ENCODE results near the gene SPATS2. TPM values are rescaled to one million over a fixed set of nuclear protein-coding genes. Genes with fewer than 3 reads are reported as not detected.

Gene SPATS2
- total RNA-seq, 1 experiment from 2014 or later, result 43.1 TPM

- Histone ChIP-seq H3K4me3 (ENCODE audit: low read depth, low read length) (no peak overlapping the region), H3K27me3 (replicated peaks; ENCODE audit: control insufficient read depth, insufficient read depth, low read length) (no peaks in the 10 kb centered on the region), H3K4me1 (no peaks in the 10 kb centered on the region), H3K9me3 (no peaks in the 10 kb centered on the region), H3K36me3 (ENCODE audit: control insufficient read depth, insufficient read depth, low read length) (peaks cover 2% of the 10 kb centered on the region)
- H3K27me3 Mint-ChIP-seq (ENCODE audit: insufficient read depth, unreplicated experiment), result no peaks in the 10 kb centered on the region
- no peaks in the 10 kb centered on the region for H3K9me3 Mint-ChIP-seq (ENCODE audit: unreplicated experiment)
- no peak overlapping the region for H3K27ac Mint-ChIP-seq (ENCODE audit: unreplicated experiment)
- H3K4me1 Mint-ChIP-seq (ENCODE audit: low read depth, unreplicated experiment), result no peaks in the 10 kb centered on the region
- BruUV-seq (replicated peaks), result no TSS peak
- ChIA-PET CTCF (no interaction called here), POLR2A (no interaction called here)
- peaks cover 33% of the 10 kb centered on the region for H3K36me3 Mint-ChIP-seq (ENCODE audit: insufficient read depth, unreplicated experiment)
- intact Hi-C loops (cut with micrococcal nuclease; ENCODE audit: unreplicated experiment), result no loop called here
- H3K4me3 Mint-ChIP-seq (ENCODE audit: unreplicated experiment), result no peak overlapping the region
- no peak for DNase-seq
- TF ChIP-seq CTCF (IDR thresholded peaks at IDR 0.05; ENCODE audit: insufficient read depth in 1 of 2, low read depth in 1 of 2, low read length in 1 of 2, severe bottlenecking in 1 of 2, unreplicated experiment in 1 of 2), result no peak
These were observed 135.3 kb downstream of the SPATS2 start for GRCh38 chr12:49502590-49502989.

GRCh38 chr12:49503674-49504180 lies 136.5 kb downstream of the SPATS2 start:
- ChIA-PET POLR2A (interaction anchor here (1.0 to 1.2 kb wide), 2 partner anchors 82 to 137 kb away, joined by 4 to 5 read pairs; no protein-coding TSS in a partner anchor), CTCF (interaction anchor here (0.6 to 1.5 kb wide), 4 partner anchors 10 to 147 kb away, joined by 3 to 7 read pairs (median 4); no protein-coding TSS in a partner anchor)
- no peaks in the 10 kb centered on the region for H3K9me3 ChIP-seq
- no peaks in the 10 kb centered on the region for H3K27me3 ChIP-seq (replicated peaks; ENCODE audit: control insufficient read depth, insufficient read depth, low read length)
- no peaks in the 10 kb centered on the region for H3K27me3 Mint-ChIP-seq (ENCODE audit: insufficient read depth, unreplicated experiment)
- H3K4me1 Mint-ChIP-seq (ENCODE audit: low read depth, unreplicated experiment), result no peaks in the 10 kb centered on the region
- no peaks in the 10 kb centered on the region for H3K9me3 Mint-ChIP-seq (ENCODE audit: unreplicated experiment)
- H3K4me3 ChIP-seq (ENCODE audit: low read depth, low read length), result no peak overlapping the region
- H3K4me1 ChIP-seq, result no peaks in the 10 kb centered on the region
- H3K36me3 ChIP-seq (ENCODE audit: control insufficient read depth, insufficient read depth, low read length), result peaks cover 2% of the 10 kb centered on the region
- TF ChIP-seq CTCF (IDR thresholded peaks at IDR 0.05; ENCODE audit: insufficient read depth in 1 of 2, low read depth in 1 of 2, low read length in 1 of 2, severe bottlenecking in 1 of 2, unreplicated experiment in 1 of 2), result no peak
- BruUV-seq (replicated peaks), result no TSS peak
- DNase-seq, result no peak
- no peak overlapping the region for H3K27ac Mint-ChIP-seq (ENCODE audit: unreplicated experiment)
- H3K36me3 Mint-ChIP-seq (ENCODE audit: insufficient read depth, unreplicated experiment), result peaks cover 30% of the 10 kb centered on the region
- H3K4me3 Mint-ChIP-seq (ENCODE audit: unreplicated experiment), result no peak overlapping the region
- intact Hi-C loops (cut with micrococcal nuclease; ENCODE audit: unreplicated experiment), result no loop called here

GRCh38 chr12:49505672-49506071 lies 138.4 kb downstream of the SPATS2 start:
- peaks cover 32% of the 10 kb centered on the region for H3K36me3 Mint-ChIP-seq (ENCODE audit: insufficient read depth, unreplicated experiment)
- no peak for TF ChIP-seq CTCF (IDR thresholded peaks at IDR 0.05; ENCODE audit: insufficient read depth in 1 of 2, low read depth in 1 of 2, low read length in 1 of 2, severe bottlenecking in 1 of 2, unreplicated experiment in 1 of 2)
- ChIA-PET CTCF (interaction anchor here (0.6 to 1.1 kb wide), 2 partner anchors 8 to 118 kb away, joined by 3 to 4 read pairs; partner anchors contain the start of gene PRPF40B), POLR2A (no interaction called here)
- Histone ChIP-seq H3K27me3 (replicated peaks; ENCODE audit: control insufficient read depth, insufficient read depth, low read length) (no peaks in the 10 kb centered on the region), H3K9me3 (no peaks in the 10 kb centered on the region), H3K36me3 (ENCODE audit: control insufficient read depth, insufficient read depth, low read length) (no peaks in the 10 kb centered on the region; the same call in 1 of the 2 replicates), H3K4me1 (no peaks in the 10 kb centered on the region), H3K4me3 (ENCODE audit: low read depth, low read length) (no peak overlapping the region)
- no peak for DNase-seq
- H3K9me3 Mint-ChIP-seq (ENCODE audit: unreplicated experiment), result no peaks in the 10 kb centered on the region
- no peaks in the 10 kb centered on the region for H3K27me3 Mint-ChIP-seq (ENCODE audit: insufficient read depth, unreplicated experiment)
- no peak overlapping the region for H3K4me3 Mint-ChIP-seq (ENCODE audit: unreplicated experiment)
- no TSS peak for BruUV-seq (replicated peaks)
- no peaks in the 10 kb centered on the region for H3K4me1 Mint-ChIP-seq (ENCODE audit: low read depth, unreplicated experiment)
- intact Hi-C loops (cut with micrococcal nuclease; ENCODE audit: unreplicated experiment), result no loop called here
- no peak overlapping the region for H3K27ac Mint-ChIP-seq (ENCODE audit: unreplicated experiment)
